ENCODE data around the gene COPS7A.

The COPS7A gene, protein sequence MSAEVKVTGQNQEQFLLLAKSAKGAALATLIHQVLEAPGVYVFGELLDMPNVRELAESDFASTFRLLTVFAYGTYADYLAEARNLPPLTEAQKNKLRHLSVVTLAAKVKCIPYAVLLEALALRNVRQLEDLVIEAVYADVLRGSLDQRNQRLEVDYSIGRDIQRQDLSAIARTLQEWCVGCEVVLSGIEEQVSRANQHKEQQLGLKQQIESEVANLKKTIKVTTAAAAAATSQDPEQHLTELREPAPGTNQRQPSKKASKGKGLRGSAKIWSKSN

DNA sequence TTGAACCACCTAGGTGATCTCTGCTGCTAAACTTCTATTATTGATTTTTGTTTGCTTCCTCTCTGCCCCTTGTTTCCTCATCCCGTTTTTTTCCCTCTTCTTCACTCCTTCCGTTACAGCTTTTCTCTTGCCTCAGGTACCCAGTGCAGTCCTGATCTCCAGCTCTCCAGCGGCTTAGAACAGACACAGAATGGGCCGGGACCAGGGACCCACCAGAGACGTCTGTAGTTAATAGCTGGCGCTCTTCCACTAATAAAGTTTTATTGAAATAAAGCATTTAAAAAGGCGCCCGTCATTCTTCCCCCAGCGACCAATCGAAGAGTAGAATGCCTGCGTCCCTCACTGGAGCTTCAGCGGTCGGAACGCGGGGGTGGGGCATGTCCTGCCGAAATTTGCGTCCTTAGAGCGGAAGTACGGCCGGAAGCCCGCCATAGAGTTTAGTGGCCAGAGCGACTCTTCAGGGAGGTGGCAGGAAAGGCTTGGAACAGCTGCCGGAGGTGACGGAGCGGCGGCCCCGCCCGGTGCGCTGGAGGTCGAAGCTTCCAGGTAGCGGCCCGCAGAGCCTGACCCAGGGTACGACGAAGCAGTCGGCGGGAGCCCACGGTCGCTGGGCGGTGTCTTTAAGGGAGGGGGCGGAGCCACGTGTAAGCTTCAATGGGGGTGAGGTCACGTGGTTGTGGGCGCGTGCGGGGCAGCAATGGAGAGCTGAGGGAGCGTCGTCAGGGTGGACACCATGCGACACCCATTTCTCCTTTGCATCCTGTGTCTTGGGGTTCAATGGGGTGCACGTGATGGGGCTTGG lies at the start of gene COPS7A:
TSS of gene COPS7A (plus strand) at position 440 of the 802 bp plus-strand sequence. CDS start 611 bp downstream, outside the sequence.
- peak; percentile 97 for DNase-seq

DNA sequence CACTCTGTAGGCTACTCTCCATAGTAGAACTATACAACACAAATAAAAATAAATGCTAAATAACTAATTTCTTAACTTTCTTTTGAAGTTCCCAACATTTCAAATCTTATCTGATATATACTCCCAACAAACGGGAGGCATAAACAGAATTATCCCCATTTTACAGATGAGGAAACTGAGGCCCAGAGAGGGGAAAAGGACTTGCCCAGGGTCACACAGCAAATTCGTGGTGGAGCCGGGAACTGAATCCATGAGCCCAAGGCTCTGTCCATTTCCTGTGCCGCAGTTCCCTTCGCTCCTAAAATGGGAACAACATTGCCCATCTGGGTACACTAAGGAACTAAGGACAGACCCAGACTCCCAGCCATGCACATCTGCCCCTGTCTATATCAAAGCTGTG lies 46.9 kb upstream of the COPS7A start:
- no peak for DNase-seq

GRCh38 chr12:6684609-6685008 lies 39.2 kb upstream of the COPS7A start:
- no peak for DNase-seq

GRCh38 chr12:6685814-6686213 lies 38.0 kb upstream of the COPS7A start:
- DNase-seq: no peak

DNA sequence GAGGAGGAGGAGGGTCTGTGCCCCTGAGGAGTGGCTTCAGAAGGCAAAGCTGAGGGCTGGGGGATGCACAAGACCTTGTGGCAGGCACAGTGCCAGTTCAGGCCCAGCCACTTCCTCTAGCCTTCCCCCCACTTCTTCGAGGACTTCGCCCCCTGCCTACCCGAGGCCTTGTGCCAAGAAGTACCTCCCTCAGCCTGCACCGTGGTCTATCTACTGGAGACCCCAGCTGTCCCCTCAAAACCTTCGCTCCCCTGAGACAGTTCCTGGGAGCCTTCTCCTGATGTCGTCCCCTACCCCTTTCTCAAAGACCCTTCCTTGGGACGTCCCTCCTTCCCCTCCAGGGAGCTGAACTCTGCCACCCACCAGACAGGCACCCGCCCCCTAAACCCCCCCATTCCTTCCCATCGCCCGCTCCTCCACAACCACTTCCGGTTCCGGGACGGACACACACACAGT lies 35.3 kb upstream of the COPS7A start:
- DNase-seq: no peak

GRCh38 chr12:6688999-6689882 lies 34.6 kb upstream of the COPS7A start, which contains the start of gene ZNF384:
TSS of gene ZNF384 (minus strand) at chr12:6689375. CDS start at chr12:6679520, 9,855 bp downstream.
- peak; percentile 92 for DNase-seq

- no peak for DNase-seq
These were observed 32.4 kb upstream of the COPS7A start for GRCh38 chr12:6691473-6691872.

DNA sequence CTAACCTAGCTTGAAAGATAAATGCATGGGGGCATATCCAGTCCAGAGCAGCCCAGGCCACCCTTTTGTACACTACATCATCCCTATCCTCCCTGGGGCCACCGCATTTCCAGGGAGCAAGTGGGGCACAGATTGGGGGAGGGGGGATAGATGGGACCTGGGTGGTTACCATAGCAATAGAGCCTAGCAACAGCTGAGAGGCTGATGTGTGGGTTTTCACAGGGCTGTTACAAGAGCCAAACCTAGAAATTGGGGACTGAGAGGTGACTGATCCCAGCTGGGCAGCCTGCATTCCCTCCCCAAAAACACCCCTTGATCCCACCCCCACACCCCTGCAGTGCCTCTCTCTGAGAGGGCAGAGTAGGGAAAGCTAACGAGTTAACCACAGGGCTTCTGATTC lies 31.0 kb upstream of the COPS7A start:
- DNase-seq: no peak

DNA sequence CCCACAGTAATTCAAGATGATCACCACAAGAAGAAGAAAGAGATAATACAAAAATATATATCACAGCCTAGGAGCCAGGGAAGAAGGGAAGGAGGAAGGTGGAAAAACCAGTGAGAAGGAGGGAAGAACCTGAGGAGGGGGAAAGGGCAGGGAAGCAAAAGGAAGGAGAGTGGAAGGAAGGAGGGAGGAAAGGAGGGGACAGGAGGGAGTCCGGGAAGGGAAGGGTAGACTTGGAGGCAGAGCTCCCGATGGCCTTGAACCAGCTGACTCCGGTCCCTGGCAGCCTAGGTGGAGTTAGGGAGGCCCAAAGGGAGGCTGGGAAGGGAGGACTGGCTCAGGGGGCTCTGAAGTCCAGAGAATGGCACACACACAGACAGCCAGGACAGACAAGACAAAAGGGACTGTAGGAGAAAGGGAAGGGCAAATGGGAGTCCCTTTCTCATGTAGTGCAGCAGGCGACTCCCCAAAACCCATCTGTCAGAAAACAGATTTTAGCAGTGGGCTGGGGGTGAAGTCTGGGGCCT lies 30.0 kb upstream of the COPS7A start:
- DNase-seq: no peak

- DNase-seq: no peak
These were observed 29.1 kb upstream of the COPS7A start for GRCh38 chr12:6694701-6695100.

DNA sequence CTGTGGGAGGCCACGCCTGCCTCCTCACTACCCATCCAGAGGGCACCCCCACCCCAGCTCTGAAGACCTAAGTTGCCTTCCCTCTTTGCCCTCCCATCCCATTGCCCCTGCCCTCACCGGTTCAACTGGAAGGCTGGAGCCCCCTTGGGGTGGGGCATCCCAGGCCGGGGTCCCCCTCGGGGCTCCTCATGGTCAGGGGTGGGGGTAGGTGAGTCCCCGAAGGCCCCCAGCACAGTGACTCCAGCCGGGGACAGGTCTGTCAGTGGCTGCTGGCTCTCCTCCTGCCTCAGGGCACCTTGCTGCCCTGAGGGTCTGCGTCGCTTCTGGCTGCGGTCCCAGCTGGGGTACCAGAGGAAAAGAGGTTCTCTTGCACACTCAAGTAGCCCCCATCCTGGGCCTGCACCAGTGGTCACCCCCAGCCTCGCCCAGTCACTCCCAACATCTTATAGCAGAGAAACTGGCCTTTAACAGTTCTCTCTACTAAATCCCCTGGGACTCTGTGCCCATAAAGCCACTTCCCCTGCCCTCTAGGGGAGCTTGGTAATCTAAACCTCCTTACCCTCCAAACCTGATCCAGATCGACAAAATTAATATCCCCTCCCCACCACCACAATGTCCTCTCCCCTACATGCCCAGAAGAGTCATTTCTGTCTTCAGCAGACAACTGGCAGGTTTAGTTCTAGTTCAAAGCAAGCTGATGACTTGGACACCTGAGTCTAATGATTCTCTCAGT lies 28.4 kb upstream of the COPS7A start:
- DNase-seq: no peak

GRCh38 chr12:6696690-6697583 lies 26.9 kb upstream of the COPS7A start:
- DNase-seq: no peak

DNA sequence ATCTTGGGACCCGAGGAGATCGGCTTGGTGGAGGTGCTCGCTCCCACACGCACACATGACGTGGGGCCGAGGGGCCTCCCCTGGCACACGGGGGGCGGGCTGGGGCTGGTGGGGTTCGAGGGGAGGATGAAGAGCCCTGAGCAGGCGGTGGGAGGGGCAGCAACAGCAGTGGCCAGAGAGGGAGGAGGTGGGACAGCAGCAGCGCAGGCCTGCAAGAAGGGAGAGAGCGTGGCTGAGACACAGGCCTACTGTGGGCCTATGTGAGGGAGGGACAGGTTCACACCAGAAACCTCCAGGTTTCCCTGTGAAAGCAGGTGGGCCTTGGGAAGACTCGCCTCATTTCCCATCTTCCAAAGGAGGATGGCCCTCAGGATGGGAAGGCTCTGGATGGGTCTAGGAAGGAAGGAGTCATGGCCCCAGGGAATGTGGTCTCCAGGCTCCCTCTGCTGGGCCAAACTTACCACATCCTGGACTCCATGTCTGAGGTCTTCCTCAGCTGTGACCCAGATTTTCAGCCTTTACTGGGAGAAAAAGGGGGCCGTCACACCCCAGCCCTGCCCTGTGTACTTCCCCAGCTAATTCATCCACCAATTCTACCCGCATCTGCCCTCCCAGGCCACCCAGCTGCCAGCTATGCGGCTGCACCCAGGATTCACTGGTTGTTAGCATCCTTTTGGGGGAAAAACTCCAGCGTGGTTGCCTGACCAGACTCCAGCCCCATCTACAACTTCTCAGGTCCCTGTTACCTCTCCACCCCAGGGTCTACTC lies 26.1 kb upstream of the COPS7A start:
- DNase-seq: no peak

DNA sequence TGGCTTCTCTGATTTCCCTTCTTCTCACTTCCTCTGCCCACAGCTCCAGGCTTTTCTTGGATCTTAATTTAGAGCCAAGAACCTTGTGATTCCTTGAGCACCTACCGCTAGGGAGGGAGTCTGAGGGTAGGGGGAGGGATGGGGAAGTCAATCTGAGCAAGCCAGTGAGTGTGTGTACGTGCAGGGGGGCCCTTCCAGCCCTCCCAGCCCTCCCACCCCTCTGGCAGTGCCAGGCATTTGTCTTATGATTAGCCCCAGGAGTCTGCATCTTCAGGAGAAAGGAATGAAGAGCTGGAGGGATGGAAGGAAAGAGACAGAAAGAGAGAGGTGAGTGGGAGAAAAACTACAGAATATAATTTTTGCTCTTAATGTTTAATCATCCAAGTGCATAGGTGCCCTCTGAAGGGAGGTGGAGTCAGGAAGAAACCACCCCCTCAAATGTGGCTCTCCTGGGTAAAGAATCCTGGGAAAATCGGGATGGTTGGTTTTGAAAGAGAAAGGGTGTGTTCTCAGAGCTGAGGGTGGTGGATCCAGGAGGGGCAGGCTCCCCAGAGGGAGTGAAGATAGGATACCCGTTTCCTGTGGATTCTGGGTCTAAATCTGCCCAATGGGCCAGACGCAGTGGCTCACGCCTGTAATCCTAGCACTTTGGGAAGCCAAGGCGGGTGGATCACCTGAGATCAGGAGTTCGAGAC lies 25.3 kb upstream of the COPS7A start:
- DNase-seq: no peak

- DNase-seq: no peak
These were observed 24.4 kb upstream of the COPS7A start for GRCh38 chr12:6699259-6699988.

- DNase-seq: no peak
These were observed 23.7 kb upstream of the COPS7A start for GRCh38 chr12:6699989-6700645.

DNA sequence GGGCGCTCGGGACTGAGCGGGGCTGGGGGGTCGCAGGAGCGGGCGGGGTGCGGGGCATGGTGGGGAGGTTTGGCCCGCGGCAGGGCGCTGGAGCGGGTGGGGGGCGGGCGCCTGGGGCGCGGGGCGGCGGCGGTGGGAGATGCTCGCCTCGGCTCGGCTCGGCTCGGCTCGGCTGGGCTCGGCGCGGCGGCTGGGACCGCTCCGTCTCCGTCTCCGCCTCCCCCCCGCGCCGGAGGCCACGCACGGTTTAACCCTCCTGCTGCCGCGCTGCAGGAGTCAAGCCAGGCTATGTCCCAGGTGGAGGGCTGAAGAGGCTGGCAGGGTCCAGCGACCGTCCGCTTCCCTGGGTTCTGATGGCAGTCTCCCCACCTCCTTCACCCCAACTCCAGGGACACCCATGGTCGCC lies 23.2 kb upstream of the COPS7A start, which contains the start of gene PIANP:
TSS of gene PIANP (minus strand) at position 170 of the 406 bp plus-strand sequence. CDS start 2,754 bp downstream, outside the sequence.
- no peak for DNase-seq

Data from SIG-M5 (cell line).